Measurements from ENCODE around the gene JAKMIP1. TPM values are rescaled to one million over a fixed set of nuclear protein-coding genes. Genes with fewer than 3 reads are reported as not detected.

JAKMIP1 gene
- not detected in 3 replicates for total RNA-seq

DNA sequence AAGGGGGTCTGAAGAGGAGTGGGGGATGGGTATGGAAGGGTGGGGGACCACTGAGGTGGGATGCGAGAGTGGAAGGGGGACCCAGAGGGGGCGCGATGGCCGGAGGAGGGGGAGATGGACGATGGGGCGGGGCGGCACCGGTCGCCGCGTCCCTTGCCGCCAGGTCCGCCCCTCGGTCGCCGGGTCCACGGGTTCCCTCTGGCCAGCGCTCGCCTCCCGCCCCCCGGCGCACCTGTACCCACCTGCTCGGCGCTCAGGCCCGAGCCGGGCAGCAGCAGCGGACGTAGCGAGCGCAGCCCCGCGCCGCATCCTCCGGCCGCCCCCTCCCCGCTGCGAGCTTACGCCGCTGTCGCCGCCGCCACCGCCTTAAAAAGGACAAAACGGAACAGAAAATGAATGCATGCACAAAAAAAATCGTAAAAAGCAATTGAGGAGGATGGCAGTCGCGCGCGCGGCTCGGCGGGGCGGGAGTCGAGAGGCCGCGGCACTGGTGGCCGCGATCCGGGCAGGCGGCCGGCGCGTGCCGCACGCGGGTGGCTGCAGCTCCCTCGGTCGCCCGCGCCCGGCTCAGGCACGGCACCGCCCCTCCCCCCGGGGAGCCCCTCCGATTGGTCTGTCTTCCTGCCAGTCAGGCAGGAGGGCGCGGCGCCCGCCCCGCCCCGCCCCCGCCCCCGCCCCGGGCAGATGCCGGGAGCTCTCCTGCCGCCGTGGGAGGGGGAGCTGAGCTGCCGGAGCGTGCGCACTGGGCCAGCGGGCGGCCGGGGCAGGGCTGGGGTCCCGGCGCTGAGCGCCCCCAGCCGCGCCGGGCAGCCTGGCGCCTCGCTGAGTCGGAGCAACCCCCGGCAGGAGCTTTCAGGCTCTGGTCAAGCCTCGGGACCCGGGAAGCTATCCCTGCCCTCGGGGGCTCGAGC is at the start of gene JAKMIP1:
TSS of gene JAKMIP1 (minus strand) at position 539 of the 911 bp plus-strand sequence. CDS start 87,699 bp downstream, outside the sequence.
- peaks cover 8% of the 10 kb centered on the region for H3K9me3 Mint-ChIP-seq
- H3K4me1 Mint-ChIP-seq: peaks cover 3% of the 10 kb centered on the region
- peak within 1 kb of the TSS; percentile 56 for H3K4me3 Mint-ChIP-seq
- peaks cover 87% of the 10 kb centered on the region for H3K27me3 Mint-ChIP-seq (ENCODE audit: low read depth)
- peak; percentile 82 to 94 for DNase-seq (ENCODE audit: low spot score in 2 of 2, unreplicated experiment in 2 of 2)
- TF ChIP-seq CTCF (IDR thresholded peaks at IDR 0.05; ENCODE audit: unreplicated experiment): no peak
- H3K36me3 Mint-ChIP-seq: no peaks in the 10 kb centered on the region
- no peak within 1 kb of the TSS for H3K27ac Mint-ChIP-seq

DNA sequence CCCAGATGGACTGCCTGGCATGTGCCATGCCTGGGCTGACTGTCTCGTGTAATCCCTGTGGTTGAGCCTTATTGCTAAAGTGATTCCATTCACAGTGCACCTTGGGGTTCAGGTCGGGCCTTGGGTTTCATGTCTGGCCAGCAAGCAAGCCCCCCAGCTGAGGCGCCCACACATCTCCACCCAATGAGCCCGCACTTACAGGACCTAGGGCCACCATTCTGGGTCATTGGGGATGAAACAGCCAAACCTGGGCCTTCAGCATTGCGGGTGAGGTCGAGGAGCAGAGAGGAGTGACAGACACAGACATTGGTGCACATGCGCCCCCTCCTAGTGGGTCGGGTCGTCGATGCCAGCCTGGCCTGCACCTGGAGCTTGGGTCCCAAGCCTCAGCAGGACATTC is 48.0 kb upstream of the JAKMIP1 start:
- no peak for DNase-seq (ENCODE audit: low spot score in 2 of 2, unreplicated experiment in 2 of 2)
- Mint-ChIP-seq H3K4me1 (no peaks in the 10 kb centered on the region), H3K4me3 (no peak overlapping the region), H3K27me3 (ENCODE audit: low read depth) (peaks cover 57% of the 10 kb centered on the region), H3K9me3 (peaks cover 6% of the 10 kb centered on the region), H3K27ac (no peak overlapping the region), H3K36me3 (no peaks in the 10 kb centered on the region)
- TF ChIP-seq CTCF (IDR thresholded peaks at IDR 0.05; ENCODE audit: unreplicated experiment): no peak

DNA sequence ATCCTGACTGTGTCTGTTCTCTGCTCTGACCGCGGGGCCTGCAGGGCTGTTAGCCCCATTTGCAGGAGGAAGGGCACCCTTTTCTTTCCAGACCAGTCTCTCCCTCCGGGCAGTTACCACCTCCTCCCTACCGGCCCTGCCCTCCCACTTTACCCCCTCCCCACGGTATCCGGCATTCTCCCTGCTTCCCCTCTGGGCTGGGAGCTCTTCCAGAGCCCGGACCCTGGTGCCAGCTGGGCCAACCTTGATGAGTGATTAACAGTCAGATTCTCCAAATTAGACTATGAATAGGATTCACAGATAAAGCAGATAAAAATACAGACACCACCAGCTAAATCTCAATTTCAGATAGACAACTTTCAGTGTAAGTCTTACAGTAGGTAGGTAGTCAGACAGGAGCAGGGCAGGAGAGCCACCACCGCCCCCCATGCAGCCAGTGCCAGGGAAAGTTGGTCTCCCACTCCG is 45.9 kb upstream of the JAKMIP1 start:
- peaks cover 66% of the 10 kb centered on the region for H3K27me3 Mint-ChIP-seq (ENCODE audit: low read depth)
- DNase-seq (ENCODE audit: low spot score in 2 of 2, unreplicated experiment in 2 of 2): no peak
- no peak for TF ChIP-seq CTCF (IDR thresholded peaks at IDR 0.05; ENCODE audit: unreplicated experiment)
- H3K4me1 Mint-ChIP-seq: no peaks in the 10 kb centered on the region
- H3K36me3 Mint-ChIP-seq: no peaks in the 10 kb centered on the region
- H3K27ac Mint-ChIP-seq: no peak overlapping the region
- H3K9me3 Mint-ChIP-seq: peaks cover 6% of the 10 kb centered on the region
- no peak overlapping the region for H3K4me3 Mint-ChIP-seq

GRCh38 chr4:6245246-6246169 is 45.2 kb upstream of the JAKMIP1 start:
- no peak for TF ChIP-seq CTCF (IDR thresholded peaks at IDR 0.05; ENCODE audit: unreplicated experiment)
- peaks cover 66% of the 10 kb centered on the region for H3K27me3 Mint-ChIP-seq (ENCODE audit: low read depth)
- no peaks in the 10 kb centered on the region for H3K36me3 Mint-ChIP-seq
- H3K4me3 Mint-ChIP-seq: no peak overlapping the region
- H3K9me3 Mint-ChIP-seq: peaks cover 6% of the 10 kb centered on the region
- no peak for DNase-seq (ENCODE audit: low spot score in 2 of 2, unreplicated experiment in 2 of 2)
- H3K4me1 Mint-ChIP-seq: no peaks in the 10 kb centered on the region
- no peak overlapping the region for H3K27ac Mint-ChIP-seq

DNA sequence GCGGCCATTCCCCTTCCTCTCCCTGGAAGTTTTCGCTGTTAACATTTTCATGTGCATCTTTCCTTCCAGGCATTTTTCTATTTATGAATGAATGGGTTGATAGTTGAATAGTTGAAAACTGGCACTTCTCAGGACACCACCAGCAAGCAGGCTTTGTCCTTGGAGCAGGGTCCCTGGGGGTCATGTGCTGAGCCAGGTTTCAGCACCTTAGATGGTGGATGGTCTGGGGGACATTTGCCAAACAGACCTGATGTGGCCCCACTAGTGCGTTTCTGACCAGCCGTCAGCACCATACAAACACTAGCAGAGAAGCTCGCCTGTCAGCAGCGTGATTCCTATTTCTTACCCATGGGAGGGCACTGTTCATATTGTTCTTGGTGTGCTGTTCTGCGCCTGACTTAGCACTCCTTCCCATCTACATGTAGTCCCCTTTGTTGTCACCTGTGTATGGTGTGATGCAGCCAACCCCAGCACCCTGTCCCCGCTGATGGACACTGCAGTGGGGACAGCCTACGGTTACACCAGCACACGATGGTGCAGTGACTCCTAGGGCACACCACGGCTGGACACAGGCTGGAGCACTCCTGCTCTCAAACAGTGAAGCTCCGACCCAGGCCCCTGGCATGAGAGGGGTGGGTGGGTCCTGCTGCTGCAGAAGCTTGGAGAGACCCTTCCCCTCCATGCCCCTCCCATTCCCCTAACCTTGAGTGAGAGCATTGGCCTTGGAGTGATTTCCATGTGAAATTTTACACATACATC is 42.1 kb upstream of the JAKMIP1 start:
- H3K27me3 Mint-ChIP-seq (ENCODE audit: low read depth): peaks cover 48% of the 10 kb centered on the region
- TF ChIP-seq CTCF (IDR thresholded peaks at IDR 0.05; ENCODE audit: unreplicated experiment): no peak
- H3K27ac Mint-ChIP-seq: no peak overlapping the region
- H3K4me3 Mint-ChIP-seq: no peak overlapping the region
- H3K9me3 Mint-ChIP-seq: peaks cover 6% of the 10 kb centered on the region
- no peaks in the 10 kb centered on the region for H3K36me3 Mint-ChIP-seq
- no peak for DNase-seq (ENCODE audit: low spot score in 2 of 2, unreplicated experiment in 2 of 2)
- H3K4me1 Mint-ChIP-seq: no peaks in the 10 kb centered on the region
